ENCODE results near the gene ZNF695.

The ZNF695 gene

DNA sequence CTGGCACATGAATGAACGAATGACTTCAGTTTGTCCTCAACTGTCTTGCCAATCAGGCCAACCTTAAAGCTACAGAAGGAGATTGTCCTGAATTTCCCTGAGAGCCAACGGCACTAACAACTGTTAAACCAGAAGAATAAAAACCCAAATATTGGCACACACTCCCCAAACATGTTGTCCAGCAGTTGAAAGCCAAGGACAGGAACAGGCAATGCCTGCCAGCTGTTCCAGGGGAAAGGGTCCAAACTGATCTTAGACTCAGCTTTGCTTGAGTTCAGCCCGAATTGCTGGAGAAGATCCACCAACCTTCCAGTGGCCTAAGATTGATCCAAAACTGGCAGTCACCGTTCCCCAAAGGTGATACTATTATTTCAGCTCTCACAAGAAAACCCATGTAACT is 53.7 kb downstream of the ZNF695 start:
- DNase-seq, result no peak

DNA sequence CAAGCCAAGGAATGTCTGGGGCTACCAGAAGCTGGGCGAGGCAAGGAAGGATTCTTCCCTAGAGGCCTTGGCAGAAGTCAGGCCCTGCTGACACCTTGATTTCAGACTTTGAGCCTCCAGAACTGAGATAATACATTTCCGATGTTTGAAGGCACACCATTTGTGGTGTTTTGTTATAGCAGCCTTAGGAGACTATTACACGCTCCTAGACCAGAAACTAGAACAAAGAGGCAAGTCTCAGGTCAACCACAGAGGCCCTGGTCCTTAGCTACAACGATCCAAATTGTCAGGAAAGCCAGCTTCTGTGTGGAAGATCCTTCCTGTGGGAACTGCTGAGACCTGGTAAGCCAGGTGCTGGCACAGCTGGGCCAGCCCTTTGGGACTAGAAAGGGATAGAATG is 56.4 kb downstream of the ZNF695 start:
- no peak for DNase-seq

DNA sequence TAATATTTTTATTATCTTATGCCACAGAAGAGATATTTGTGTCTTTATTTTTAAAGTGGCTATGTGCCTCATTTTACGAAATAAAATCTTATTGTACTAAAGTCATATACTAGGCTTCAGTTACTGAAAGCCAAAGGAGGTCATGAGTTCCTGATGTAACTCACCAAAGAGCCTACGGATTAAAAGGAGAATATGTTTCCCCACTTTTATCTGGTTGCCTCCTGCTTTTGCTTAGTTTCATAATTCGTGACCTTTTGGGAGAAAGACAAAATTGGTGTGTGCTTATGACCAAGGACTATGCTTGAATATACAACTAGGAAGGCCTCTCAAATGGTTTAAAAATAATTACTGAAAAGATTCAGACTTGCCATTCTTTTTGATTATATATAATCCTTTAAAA is 57.9 kb downstream of the ZNF695 start:
- DNase-seq, result no peak

- no peak for DNase-seq
Measured at GRCh38 chr1:246947255-246947654, 60.6 kb downstream of the ZNF695 start.

DNA sequence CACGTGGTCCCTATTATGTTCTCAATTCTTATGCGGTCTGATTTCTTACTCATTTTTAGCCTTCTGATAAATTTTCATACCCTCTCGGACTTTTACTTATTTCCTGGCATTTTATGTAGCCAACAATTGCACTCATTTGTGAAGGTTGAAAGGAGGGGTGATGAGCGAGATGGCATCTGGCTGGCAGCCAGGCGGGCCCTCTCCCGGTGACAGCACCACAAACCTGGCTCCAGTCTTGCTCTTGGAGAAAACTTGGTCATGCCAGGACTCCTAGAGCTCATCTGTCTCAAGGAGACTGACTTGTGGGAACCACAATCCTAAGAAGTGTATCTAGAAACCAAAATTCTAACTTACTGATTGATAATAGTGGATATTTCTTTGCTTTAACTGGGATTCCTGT is 61.5 kb downstream of the ZNF695 start:
- DNase-seq, result no peak

Measured in NCI-H1694 treated with DMSO at 0.1 percent for 48 hours (cell line).